ENCODE results near the gene ZNF804A. TPM values are rescaled to one million over a fixed set of nuclear protein-coding genes. Genes with fewer than 3 reads are reported as not detected.
A peak's percentile ranks its signal among the peaks of the same experiment; 100 is the strongest.

The ZNF804A gene
- total RNA-seq, 1 experiment from 2014 or later, result 19.2 TPM

DNA sequence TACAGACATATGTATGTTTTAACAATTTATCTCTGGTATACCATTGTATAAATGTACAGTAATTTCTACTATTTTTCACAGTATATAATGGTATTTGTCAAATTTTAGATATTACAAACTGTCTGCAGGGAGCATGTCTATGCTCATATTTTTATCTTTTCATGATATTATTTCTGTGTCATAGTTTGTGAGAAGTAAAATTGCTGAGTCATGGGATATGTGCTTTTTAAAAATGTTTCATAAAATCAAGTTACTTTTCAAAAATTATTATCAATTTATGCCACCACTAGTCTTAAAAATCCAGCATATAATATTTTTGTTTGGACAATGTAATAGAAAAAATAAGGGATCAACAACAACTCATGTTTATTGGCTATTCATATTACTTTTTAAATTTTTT, 9.1 kb upstream of the ZNF804A start:
- DNase-seq, result no peak
- Histone ChIP-seq H3K36me3 (no peaks in the 10 kb centered on the region), H3K9me3 (replicated peaks) (0 out of 2 replicates have a peak, but pooled peaks cover 4% of the 10 kb centered on the region), H3K4me1 (no peaks in the 10 kb centered on the region), H3K27ac (no peak overlapping the region), H3K4me3 (no peak overlapping the region), H3K27me3 (no peaks in the 10 kb centered on the region)

DNA sequence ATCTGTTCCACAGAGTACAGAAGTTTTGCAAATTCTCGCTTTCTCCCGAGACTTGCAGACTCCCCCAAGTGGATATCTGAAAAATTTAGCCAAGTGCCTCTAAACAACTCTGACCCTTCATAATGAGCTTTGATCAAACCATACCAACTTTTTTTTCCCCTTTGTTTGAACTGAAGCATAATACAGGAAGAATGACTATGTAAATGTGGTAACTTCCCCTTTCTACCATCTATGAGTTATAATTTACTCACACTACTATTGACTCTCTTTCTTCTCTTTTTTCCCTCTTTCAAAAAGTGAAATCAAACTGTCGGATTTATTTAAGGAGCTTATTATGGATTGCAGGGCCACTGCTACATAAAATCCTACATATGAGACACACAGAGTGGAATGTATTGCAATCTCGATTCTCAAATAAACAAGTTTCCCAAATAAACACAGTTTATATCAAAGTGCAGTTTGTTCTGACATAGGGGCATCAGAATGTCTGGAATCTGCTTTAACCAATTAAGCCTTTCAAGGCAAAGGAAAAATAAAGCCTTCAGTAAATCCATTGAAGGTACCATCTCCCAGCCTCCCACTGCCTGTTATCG, 1.4 kb upstream of the ZNF804A start:
- Histone ChIP-seq H3K27ac (peak overlapping the region; percentile 58), H3K27me3 (no peaks in the 10 kb centered on the region), H3K4me3 (peak overlapping the region; percentile 82), H3K4me1 (peaks cover 1% of the 10 kb centered on the region; the same call in 1 of the 2 replicates), H3K36me3 (no peaks in the 10 kb centered on the region), H3K9me3 (replicated peaks) (no peaks in the 10 kb centered on the region)
- DNase-seq, result peak; percentile 11 to 58

DNA sequence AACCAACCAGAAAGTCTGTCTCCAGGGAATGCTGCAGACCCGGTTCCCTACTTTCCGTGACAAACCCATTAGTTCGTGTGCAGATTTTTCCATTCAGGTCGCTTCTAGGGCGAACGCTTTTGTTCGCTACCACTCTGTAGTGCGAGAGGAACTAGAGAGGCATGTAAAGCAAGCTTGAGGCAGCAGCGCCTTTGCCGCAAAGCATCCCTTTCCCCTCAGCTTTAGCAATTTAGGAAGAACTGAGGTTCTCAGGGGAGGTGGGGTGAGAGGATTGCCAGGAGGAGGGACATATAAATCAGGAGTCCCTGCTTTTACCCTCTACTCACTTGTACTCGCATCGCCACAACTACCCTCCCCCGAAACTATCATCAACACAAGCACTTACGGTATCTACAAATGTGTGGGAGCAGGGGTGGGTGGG, 748 bp upstream of the ZNF804A start:
- Histone ChIP-seq H3K4me3 (peak overlapping the region; percentile 82), H3K27ac (peak overlapping the region; percentile 58), H3K36me3 (no peaks in the 10 kb centered on the region; the same call in 1 of the 2 replicates), H3K9me3 (replicated peaks) (no peaks in the 10 kb centered on the region), H3K27me3 (no peaks in the 10 kb centered on the region), H3K4me1 (peaks cover 5% of the 10 kb centered on the region; the same call in 1 of the 2 replicates)
- peak; percentile 71 to 82 for DNase-seq

DNA sequence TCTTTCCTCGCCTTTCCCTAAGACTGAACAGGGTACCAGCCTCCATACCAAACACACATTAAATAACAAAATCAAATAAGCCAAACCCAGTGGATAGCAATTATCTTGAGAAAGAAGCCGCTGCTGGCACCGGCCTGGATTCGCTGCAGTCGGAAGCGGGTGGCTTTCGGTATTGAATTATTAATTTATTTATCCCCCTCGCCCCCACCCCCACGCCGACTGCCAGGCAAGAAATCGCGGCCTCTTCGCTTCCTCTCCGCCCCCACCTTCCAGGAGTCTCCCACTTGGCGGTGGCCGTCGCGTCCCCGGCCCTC, 370 bp upstream of the ZNF804A start:
- peak overlapping the region; percentile 82 for H3K4me3 ChIP-seq
- peak overlapping the region; percentile 58 for H3K27ac ChIP-seq
- no peaks in the 10 kb centered on the region for H3K27me3 ChIP-seq
- no peak for DNase-seq
- no peaks in the 10 kb centered on the region; the same call in 1 of the 2 replicates for H3K36me3 ChIP-seq
- no peaks in the 10 kb centered on the region for H3K9me3 ChIP-seq (replicated peaks)
- peaks cover 5% of the 10 kb centered on the region; the same call in 1 of the 2 replicates for H3K4me1 ChIP-seq

DNA sequence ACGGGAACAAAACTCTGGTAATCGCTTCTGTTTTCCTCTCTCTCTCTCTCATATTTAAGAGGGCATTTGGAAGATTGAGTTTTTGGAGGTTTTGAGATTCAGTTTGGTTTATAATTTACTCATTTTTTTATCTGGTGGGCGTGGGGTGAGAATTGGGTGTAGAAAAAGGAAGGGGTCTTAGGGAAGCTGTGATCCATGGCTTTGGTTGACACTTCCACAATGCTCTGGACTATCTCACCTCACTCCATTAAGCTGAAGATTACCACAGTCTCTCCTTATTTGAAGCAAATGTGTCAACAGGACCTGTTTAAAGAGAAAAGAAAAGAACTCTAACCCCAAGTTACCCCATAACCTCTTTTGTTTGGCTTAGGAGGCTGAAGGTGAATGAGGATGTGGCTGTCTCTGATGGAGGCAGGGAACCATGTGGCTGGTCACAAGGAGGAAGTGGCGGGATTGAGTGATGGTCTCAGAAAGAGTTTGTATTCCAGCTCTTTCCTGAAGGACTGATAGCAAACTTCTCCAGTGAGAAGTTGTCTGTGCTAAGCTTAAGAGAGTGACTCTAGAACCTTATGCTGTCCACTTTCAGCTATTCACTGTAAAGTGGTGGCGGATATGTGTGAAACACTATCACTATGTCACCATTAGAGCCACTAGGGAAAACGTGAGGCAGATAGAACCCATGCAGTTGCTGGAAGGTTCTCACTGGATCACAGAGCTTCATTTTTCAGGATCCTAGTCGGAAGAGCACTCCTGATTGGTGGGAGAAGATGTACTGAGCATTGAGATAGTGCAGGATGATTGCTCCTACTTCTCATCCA, 934 bp downstream of the ZNF804A start:
- H3K9me3 ChIP-seq (replicated peaks), result no peaks in the 10 kb centered on the region
- no peaks in the 10 kb centered on the region for H3K27me3 ChIP-seq
- no peaks in the 10 kb centered on the region; the same call in 1 of the 2 replicates for H3K36me3 ChIP-seq
- peak overlapping the region; percentile 82 for H3K4me3 ChIP-seq
- peaks cover 5% of the 10 kb centered on the region; the same call in 1 of the 2 replicates for H3K4me1 ChIP-seq
- DNase-seq, result peak; percentile 53 to 82
- peak overlapping the region; percentile 78 for H3K27ac ChIP-seq

DNA sequence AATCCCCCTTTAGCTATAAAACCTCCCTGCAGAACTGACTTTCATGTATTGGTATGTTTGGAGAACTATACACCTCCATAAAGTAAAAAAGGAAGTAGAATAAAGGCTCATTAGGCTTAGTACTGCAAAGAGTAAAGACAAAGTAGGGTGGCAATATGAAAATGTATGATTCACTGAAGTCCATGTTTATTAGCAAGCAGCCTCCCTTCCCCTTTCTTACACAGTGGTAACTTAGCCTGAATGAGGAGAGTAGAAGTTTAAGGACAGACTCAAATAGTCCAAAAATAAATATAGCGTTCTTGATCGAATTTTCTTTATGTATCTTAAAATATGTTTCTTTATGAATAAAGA, 1.5 kb downstream of the ZNF804A start:
- Histone ChIP-seq H3K27me3 (no peaks in the 10 kb centered on the region), H3K27ac (peak overlapping the region; percentile 78), H3K9me3 (replicated peaks) (no peaks in the 10 kb centered on the region), H3K4me1 (peaks cover 5% of the 10 kb centered on the region; the same call in 1 of the 2 replicates), H3K4me3 (peak overlapping the region; percentile 82), H3K36me3 (no peaks in the 10 kb centered on the region; the same call in 1 of the 2 replicates)
- DNase-seq, result no peak

DNA sequence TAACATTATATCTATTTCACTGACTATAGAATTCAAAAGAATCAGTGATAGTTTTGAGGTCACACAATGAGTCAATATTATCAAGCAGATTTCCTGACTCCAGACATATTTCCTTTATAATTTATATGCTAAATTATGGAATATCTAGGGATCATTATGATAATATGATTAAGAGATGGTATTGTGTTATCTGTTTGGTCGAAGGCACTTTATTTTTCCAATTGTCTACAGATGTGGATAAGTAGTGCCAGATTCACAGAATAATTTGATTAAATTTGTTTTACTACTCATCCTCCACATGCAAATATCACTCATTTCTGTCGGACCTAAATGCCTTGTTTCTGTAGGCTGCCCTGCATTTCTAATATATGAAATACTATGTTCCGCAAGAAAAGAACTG, 4.4 kb downstream of the ZNF804A start:
- no peak overlapping the region for H3K4me3 ChIP-seq
- DNase-seq, result no peak
- H3K9me3 ChIP-seq (replicated peaks), result 0 out of 2 replicates have a peak, but pooled peaks cover 2% of the 10 kb centered on the region
- H3K36me3 ChIP-seq, result peaks cover 4% of the 10 kb centered on the region
- no peak overlapping the region for H3K27ac ChIP-seq
- H3K27me3 ChIP-seq, result no peaks in the 10 kb centered on the region
- H3K4me1 ChIP-seq, result peaks cover 5% of the 10 kb centered on the region; the same call in 1 of the 2 replicates

DNA sequence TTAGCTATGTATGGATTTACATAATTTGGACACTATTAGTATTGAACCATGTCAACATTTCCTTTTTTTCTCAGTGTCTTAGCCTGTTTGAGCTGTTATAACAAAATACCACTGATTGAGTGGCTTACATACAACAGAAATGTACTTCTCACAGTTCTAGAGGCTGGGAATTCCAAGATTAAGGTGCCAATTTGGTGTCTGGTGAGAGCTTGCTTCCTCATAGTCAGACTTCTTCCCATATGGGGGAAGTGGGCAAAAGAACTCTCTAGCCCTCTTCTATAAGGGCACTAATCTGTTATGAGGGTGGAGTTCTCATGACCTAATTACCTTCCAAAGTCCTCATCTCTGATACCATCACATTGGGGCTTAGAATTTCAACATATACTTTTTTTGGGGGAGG, 12.6 kb downstream of the ZNF804A start:
- DNase-seq, result no peak
- peaks cover 5% of the 10 kb centered on the region for H3K4me1 ChIP-seq
- H3K27ac ChIP-seq, result no peak overlapping the region
- H3K4me3 ChIP-seq, result no peak overlapping the region
- no peaks in the 10 kb centered on the region for H3K27me3 ChIP-seq
- peaks cover 6% of the 10 kb centered on the region; the same call in 1 of the 2 replicates for H3K9me3 ChIP-seq (replicated peaks)
- peaks cover 31% of the 10 kb centered on the region for H3K36me3 ChIP-seq

DNA sequence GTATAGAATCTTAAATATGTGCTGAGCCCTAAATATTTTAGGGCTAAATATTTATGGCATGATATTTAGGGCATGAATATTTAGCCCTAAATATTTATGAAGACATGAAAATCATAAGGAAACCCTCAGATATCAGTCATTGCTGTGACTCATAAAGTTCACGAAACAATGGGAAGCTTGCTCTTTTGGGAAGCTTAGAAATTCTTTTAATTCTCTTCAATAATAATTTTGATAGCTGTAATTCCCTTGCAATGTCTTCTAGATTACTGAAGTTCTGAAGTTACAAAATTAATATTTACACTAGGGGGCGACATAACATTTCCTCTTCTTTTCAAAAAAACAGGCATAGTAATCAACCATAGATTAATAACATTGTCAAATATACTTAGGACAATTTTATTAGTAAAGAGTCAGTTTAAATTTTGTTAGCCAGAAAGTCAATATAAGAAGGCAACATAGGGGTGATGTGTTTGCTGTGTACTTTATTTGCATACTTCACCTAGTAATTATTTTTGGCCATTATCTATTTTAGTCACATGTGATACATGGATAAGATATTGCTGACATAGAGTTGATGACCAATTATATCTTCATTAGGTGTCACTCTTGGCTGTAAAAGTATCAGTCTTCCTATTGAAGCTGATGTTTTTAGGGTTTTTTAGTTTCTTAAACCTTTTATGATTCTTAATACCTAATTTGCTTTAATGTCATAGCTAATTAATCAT, 13.2 kb downstream of the ZNF804A start:
- Histone ChIP-seq H3K36me3 (peaks cover 31% of the 10 kb centered on the region), H3K4me3 (no peak overlapping the region), H3K27me3 (no peaks in the 10 kb centered on the region), H3K27ac (no peak overlapping the region; the same call in 1 of the 2 replicates), H3K9me3 (replicated peaks) (peaks cover 5% of the 10 kb centered on the region; the same call in 1 of the 2 replicates), H3K4me1 (peaks cover 5% of the 10 kb centered on the region)
- peak in 1 of 2 experiments; percentile 54 for DNase-seq

DNA sequence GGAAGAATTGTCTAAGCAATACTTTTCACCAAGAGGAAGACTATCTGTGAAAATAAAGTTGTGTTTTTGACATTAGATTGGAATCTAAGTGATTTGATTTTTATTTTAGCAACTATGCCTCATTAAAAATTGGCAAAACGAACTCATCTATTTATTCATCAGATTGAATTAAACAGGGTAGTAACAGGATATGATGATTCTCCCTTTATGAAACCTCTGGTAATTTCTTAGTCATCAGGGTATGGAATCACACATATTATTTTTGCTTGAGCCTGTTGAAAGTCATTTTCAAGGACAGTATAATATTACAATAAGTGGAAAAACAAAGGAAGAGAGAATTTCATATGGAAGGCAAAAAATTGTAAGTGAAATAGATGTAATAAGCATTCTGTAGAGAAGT, 22.0 kb downstream of the ZNF804A start:
- no peaks in the 10 kb centered on the region for H3K27me3 ChIP-seq
- no peak overlapping the region for H3K27ac ChIP-seq
- H3K4me3 ChIP-seq, result no peak overlapping the region
- H3K4me1 ChIP-seq, result no peaks in the 10 kb centered on the region
- no peak for DNase-seq
- H3K9me3 ChIP-seq (replicated peaks), result no peaks in the 10 kb centered on the region
- peaks cover 11% of the 10 kb centered on the region for H3K36me3 ChIP-seq

DNA sequence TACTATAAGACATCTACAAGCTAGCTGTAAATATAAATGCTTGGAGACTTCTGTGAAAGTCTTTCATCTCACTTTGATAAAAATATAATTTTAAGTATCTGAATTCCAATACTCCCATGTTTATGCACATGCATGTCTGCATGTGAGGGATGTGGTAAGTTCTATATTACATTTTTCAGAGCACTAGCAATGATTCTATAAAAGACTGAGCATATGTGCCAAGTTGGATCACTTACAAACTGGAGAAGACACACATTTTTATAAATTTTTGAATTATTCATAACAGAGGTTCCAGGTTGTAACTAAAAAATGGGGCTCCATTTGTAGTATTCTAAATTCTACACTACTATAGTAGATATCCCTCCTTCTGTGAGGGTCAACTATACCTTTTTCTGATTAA, 26.0 kb downstream of the ZNF804A start:
- Histone ChIP-seq H3K4me3 (no peak overlapping the region), H3K27ac (no peak overlapping the region), H3K9me3 (replicated peaks) (no peaks in the 10 kb centered on the region; the same call in 1 of the 2 replicates), H3K36me3 (peaks cover 13% of the 10 kb centered on the region), H3K27me3 (no peaks in the 10 kb centered on the region), H3K4me1 (no peaks in the 10 kb centered on the region)
- DNase-seq, result no peak

DNA sequence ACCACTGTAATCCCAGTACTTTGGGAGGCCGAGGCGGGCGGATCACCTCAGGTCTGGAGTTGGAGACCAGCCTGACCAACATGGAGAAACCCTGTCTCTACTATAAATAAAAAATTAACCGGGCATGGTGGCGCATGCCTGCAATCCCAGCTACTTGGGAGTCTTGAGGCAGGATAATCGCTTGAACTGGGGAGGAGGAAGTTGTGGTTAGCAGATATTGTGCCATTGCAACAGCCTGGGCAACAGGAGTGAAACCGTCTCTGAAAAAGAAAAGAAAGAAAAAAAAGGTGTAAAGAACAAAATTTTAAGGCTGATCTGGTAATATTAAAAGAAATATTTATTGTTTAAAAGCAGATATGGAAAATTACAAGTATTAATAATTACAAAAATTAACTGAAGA, 29.7 kb downstream of the ZNF804A start:
- Histone ChIP-seq H3K36me3 (peaks cover 6% of the 10 kb centered on the region; the same call in 1 of the 2 replicates), H3K9me3 (replicated peaks) (no peaks in the 10 kb centered on the region; the same call in 1 of the 2 replicates), H3K27me3 (no peaks in the 10 kb centered on the region), H3K4me1 (no peaks in the 10 kb centered on the region), H3K27ac (no peak overlapping the region), H3K4me3 (no peak overlapping the region)
- no peak for DNase-seq

DNA sequence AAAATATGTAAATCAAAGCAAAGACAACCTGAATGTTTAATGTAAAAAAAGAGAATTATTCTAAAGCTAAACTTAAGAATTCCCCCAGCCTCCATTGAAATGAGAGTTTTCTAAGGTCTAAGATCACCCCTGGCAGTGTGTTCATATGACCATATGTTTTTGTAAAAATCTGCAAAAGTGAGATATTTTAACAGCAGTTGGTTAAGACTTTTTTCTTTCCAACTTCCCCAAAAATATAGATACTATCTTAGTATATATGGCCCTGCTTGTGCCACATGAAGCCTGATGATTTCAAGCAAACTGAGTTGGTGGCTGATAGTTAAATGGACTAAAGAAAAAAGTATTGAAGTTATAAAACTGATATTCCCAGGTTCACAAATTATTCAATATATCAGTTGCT, 35.4 kb downstream of the ZNF804A start:
- DNase-seq, result no peak
- H3K4me1 ChIP-seq, result no peaks in the 10 kb centered on the region
- H3K4me3 ChIP-seq, result no peak overlapping the region
- peaks cover 3% of the 10 kb centered on the region for H3K36me3 ChIP-seq
- no peak overlapping the region for H3K27ac ChIP-seq
- no peaks in the 10 kb centered on the region for H3K9me3 ChIP-seq (replicated peaks)
- H3K27me3 ChIP-seq, result no peaks in the 10 kb centered on the region

DNA sequence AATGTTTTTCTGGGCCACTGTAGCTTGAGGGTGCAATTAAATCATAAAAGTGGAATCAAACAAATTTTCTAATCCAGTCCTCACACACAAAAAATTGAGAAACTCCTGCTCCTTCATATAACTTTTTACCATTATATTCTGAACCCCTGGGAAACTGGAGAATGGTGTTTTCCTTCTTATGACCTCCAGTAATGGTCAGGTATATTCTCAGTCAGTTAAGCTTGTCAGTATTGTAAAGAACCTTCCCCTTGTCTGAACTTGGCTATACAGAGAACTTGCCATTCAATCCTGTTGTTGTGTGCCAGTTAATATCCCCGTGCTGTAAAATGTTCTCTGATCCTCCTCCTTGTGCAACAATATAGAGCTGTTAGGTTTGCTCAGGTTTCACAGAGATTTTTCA, 39.5 kb downstream of the ZNF804A start:
- no peaks in the 10 kb centered on the region for H3K9me3 ChIP-seq (replicated peaks)
- peaks cover 3% of the 10 kb centered on the region; the same call in 1 of the 2 replicates for H3K36me3 ChIP-seq
- no peaks in the 10 kb centered on the region for H3K4me1 ChIP-seq
- H3K27ac ChIP-seq, result no peak overlapping the region
- H3K4me3 ChIP-seq, result no peak overlapping the region
- H3K27me3 ChIP-seq, result no peaks in the 10 kb centered on the region
- DNase-seq, result no peak

DNA sequence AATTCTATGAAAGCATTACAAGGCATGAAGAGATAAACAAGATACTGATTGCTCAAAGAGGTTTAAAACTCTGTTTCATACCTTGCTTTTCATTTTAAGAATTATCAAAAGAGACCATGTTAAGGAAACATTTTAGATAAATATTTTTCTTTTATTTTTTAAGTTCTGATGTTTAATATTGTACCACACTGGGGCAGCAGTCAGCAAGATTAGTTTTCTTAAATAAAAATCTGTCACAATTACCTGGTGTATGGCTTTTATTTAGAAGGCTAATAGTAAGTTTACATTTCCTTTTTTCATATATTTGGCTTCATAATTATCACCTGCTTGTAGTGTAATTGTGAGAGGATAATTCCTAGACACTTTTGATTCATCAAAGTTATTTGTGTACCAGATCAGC, 46.4 kb downstream of the ZNF804A start:
- no peak for DNase-seq
- 0 out of 2 replicates have a peak, but pooled peaks cover 4% of the 10 kb centered on the region for H3K9me3 ChIP-seq (replicated peaks)
- peaks cover 8% of the 10 kb centered on the region for H3K36me3 ChIP-seq
- no peaks in the 10 kb centered on the region for H3K27me3 ChIP-seq
- H3K4me1 ChIP-seq, result peaks cover 14% of the 10 kb centered on the region
- H3K27ac ChIP-seq, result no peak overlapping the region
- no peak overlapping the region for H3K4me3 ChIP-seq
